Measurements from ENCODE around the gene BCL2L2.

GRCh38 chr14:23307687-23308644 is 1.3 kb downstream of the BCL2L2 start:
- TF ChIP-seq CTCF (tag by site-specific recombination; IDR thresholded peaks at IDR 0.05) (no peak), ZNF830 (tag by site-specific recombination; IDR thresholded peaks at IDR 0.05; ENCODE audit: low read depth) (no peak), ZNF510 (tag by site-specific recombination; IDR thresholded peaks at IDR 0.05; ENCODE audit: insufficient replicate concordance) (no peak), ZFP41 (tag by site-specific recombination; IDR thresholded peaks at IDR 0.05; ENCODE audit: borderline replicate concordance) (no peak), ZNF140 (tag by site-specific recombination; IDR thresholded peaks at IDR 0.05) (no peak), SALL2 (tag by site-specific recombination; IDR thresholded peaks at IDR 0.05; ENCODE audit: borderline replicate concordance) (no peak), ZNF302 (tag by site-specific recombination; IDR thresholded peaks at IDR 0.05; ENCODE audit: low read depth) (no peak), KLF7 (tag by site-specific recombination; IDR thresholded peaks at IDR 0.05; ENCODE audit: borderline replicate concordance) (no peak), PRDM10 (tag by site-specific recombination; IDR thresholded peaks at IDR 0.05) (no peak), MEIS1 (CRISPR knock-in tag; IDR thresholded peaks at IDR 0.05; ENCODE audit: borderline replicate concordance) (no peak), ZNF121 (tag by site-specific recombination; IDR thresholded peaks at IDR 0.05) (no peak), REST (tag by site-specific recombination; IDR thresholded peaks at IDR 0.05) (no peak)

Measured in HEK293 (cell line).